Activated CD8-positive, alpha-beta memory T cell treated with anti-CD3 and anti-CD28 coated beads, Interleukin-2, amount 50 U/mL, for 24 hours (primary cell): Measurements from ENCODE around the gene PTPRN2.

Source experiments
- DNase-seq: peaks from one replicate; pipeline ENCODE4 v3.0.0-alpha.2; 2020; ENCODE audit errors: extremely low read depth

The PTPRN2 gene

DNA sequence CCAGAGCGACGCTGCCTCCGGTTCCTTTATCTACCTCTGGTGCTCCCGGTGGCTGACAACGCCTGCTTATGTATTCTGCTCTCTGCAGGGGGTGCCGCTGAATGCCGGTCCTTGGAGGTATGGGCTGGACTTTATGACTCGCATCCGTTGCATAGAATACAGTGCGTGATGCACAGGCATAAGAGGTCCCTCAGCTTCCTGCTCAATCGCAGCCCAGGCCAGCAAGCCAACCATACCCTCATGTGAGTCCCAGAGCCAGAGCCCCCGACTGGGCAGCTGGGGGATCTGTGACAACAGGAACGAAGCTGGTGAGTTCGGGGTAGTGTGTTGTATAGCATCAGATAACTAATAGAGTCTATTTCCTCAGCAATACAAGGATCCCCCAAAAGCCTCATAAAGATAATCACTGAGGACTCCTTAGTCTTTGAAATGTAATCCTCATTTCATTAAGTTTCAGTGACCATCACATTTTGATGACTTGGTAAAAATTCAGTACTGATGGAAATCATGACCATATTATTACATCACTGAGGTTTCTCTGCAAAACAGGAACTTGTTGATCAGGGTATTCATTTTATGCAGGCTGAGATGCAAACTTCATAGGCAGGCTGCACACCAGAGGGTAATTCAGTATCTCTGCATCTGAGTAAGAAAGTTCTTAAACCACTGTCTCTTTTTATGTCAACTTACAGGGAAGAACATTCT, 607.8 kb downstream of the PTPRN2 start:
- DNase-seq: no peak

DNA sequence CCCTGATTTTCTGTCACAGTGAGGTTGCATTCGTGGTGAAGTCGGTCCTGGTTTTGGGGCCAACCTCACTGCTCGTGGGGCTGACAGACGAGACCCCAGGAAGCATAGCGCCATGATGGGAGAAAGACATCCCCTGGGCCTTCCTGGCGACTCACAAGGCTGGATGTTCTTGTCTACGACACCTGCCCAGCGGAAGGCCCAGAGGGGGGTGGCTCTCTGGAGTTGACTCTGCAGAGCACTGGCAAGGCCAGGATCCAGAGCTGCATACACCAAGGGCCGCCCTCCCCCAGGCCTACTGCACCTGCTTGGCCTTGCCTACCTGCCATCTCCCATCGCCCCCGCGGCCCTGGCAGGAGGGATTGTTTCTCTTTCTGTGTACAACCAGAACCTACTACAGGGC, 608.9 kb downstream of the PTPRN2 start:
- DNase-seq: no peak

- no peak for DNase-seq
These were observed 609.7 kb downstream of the PTPRN2 start for GRCh38 chr7:157977717-157978496.

- no peak for DNase-seq
These were observed 610.3 kb downstream of the PTPRN2 start for GRCh38 chr7:157977306-157977705.

DNA sequence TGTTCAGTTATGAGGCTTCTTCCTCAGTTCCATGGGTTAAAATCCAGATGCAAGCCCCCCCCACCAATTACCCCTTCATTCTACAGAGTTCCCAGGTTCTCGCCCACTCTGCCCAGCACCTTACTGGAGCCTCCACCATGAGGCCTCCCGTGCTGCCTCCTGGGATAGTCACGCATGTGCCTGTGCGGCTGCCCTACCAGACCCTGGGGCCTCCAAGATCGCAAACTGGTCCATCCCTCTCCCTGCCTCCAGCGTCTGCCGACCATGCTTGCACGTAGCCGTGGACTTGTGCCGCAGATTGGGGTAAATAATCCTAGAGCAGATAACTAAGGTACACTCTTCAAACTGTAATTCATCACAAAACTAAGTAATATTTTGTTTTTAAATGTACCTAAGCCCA, 611.2 kb downstream of the PTPRN2 start:
- no peak for DNase-seq

DNA sequence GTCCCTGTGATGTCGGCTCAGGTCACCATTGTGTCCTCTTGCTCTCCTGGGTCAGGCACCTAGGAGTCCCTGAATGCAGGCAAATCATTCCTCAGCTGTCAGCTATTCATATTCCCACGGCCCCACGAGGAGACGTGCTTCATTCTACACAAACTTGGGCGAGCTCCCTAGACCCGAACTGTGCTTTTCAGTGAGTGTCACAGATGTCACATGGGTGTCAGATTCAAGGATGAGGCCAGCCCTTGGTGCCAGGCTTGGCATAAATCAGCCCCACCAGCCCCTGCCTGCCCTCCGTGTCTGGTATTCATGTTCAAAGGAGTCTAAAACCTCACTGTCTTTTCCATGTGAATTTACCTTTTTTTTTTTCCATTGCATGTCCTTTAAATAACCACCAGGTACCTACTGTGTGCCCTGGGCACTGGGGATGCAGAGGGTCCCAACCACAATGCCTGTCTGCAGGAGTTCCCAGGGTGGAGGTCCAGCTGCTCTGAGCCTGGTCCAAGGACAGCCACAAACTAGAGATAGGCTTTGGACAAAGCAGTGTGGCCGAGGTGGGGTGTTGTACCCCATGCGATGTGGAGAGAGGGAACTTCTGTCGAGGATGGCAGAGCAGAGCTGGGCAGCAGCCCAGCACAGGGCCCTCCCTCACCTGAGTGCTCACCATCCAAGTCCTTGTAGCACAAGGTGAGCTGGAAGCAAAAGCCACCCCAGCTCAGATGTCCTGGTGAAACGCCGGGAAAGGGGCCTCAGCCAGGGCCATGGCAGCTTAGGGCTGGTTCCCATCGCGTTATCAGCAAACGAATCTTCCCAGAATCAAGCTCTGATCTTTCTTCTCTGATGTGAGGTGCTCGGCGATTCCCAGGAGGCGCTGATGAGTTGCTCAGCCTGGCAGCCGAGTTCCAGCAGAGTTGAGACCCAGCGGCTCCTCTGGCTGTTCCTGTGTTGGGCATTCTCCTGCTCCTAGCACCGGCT, 611.9 kb downstream of the PTPRN2 start:
- no peak for DNase-seq

GRCh38 chr7:157974678-157975230, 612.9 kb downstream of the PTPRN2 start:
- no peak for DNase-seq

- no peak for DNase-seq
These were observed 613.5 kb downstream of the PTPRN2 start for GRCh38 chr7:157973971-157974677.

GRCh38 chr7:157972914-157973313, 614.7 kb downstream of the PTPRN2 start:
- no peak for DNase-seq

DNA sequence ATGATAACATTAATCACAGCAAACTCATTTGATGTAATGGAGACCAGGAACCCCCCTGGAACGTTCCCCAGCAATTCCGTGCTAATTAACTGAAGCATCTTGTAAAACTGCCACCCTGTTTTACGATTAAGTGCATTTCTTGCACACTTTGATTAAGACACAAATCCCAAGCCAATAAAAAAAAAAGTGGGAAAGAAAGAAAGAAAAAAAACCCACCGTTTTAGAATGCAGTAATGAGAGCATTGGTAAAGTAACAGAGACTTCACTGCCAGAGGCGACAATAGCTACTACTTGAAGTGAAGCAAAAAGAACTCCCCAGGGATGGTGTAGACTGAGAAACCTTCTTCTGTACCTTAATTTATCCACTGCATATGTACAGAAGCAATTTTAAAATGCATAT, 616.1 kb downstream of the PTPRN2 start:
- DNase-seq: no peak

- DNase-seq: no peak
These were observed 616.9 kb downstream of the PTPRN2 start for GRCh38 chr7:157970744-157971143.

DNA sequence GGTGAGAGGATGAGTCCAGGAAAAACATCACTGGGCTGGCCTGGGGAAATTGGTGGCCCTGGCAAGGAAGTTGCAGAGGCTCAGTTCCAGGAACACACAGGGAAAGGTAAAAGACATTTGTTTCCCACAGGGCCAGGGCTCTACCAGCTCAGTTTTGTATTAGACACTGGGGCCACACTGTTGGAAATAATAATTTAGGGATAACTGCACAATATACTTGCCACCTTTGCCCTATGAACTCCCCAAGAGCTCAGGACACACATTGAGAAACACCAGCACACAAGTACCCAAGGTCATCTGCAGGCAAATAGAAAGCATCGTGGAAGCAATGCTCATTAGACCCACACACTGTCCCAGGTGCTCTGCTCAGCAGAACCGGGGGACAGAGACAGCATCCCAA, 617.6 kb downstream of the PTPRN2 start:
- DNase-seq: no peak

DNA sequence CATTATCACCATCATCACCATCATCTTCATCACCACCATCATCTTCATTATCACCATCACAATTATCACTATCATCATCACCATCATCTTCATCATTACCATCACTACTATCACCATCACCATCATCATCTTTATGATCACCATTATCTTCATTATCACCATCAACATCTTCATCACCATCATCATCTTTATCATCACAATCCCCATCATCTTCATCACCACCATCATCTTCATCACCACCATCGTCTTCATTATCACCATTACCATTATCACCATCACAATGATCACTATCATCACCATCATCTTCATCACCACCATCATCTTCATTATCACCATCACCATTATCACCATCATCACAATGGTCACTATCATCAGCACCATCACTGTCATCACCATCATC, 621.1 kb downstream of the PTPRN2 start:
- DNase-seq: no peak

DNA sequence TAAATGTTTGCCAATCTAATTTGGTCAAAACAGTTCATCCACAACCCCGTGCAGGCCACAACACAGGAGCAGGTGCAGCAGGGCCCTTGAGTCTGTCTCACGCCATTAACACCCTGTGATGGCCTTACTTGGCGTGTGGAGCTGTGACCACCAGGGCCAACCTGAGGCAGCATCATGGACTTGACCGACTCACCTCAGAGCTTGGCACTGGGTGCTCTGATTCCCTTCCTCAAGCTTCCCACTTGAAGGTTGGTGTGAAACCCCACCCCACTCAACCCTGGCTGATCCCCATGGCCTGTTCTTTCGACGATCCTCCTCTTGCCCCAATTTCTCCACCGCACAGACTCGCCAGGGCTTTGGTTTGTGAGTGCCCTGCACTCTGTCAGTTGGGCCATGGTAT, 623.1 kb downstream of the PTPRN2 start:
- DNase-seq: no peak

DNA sequence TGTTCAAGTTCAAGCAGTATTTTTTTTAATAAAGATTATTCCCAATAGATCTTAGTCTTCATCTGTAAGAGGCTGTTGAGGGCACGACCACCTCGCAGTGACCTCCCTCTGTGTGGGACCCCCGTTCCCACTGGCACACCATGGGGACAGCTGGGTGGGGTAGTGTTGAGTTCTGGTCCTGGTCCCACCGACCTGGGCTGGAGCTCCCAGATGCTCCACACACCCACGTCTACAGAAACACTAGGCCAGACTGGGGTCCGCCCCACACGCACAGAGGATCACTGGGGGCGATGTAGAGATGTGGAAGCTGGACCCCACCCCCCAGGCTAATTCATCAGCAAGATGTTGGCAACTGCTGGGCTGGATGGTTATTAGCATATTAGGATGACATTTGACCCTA, 623.6 kb downstream of the PTPRN2 start:
- no peak for DNase-seq

- DNase-seq: no peak
These were observed 624.1 kb downstream of the PTPRN2 start for GRCh38 chr7:157963526-157963925.

GRCh38 chr7:157962458-157963306, 624.9 kb downstream of the PTPRN2 start:
- no peak for DNase-seq

- no peak for DNase-seq
These were observed 625.7 kb downstream of the PTPRN2 start for GRCh38 chr7:157961731-157962457.

GRCh38 chr7:157955348-157955999, 632.1 kb downstream of the PTPRN2 start:
- DNase-seq: no peak
